Measurements from ENCODE around the gene BPGM.

The BPGM gene

GRCh38 chr7:134699021-134699818, 52.6 kb downstream of the BPGM start:
- DNase-seq, result no peak

GRCh38 chr7:134699899-134700298, 53.2 kb downstream of the BPGM start:
- no peak for DNase-seq

GRCh38 chr7:134701272-134701671, 54.6 kb downstream of the BPGM start:
- DNase-seq, result peak; percentile 56

GRCh38 chr7:134702366-134703240, 56.0 kb downstream of the BPGM start:
- no peak for DNase-seq

GRCh38 chr7:134703241-134703594, 56.6 kb downstream of the BPGM start:
- DNase-seq, result no peak

GRCh38 chr7:134703782-134704181, 57.1 kb downstream of the BPGM start:
- no peak for DNase-seq

DNA sequence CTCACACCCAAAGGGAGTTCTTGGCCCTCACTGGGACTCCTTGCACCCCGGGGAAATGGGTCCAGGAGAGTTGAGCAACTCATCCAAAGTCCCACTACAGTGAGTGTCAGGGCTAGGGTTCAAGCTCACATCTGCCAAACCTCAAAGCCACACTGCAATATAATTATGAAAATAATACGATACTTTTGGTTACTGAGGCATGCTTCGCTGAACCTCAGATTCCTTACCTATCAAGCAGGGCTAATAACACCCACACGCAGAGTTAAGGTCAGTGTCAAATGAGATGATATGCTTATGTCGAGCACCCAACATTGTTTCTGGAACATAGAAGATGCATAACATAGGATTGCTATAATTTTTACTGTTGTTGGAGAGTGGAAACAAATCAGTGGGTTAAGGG, 58.2 kb downstream of the BPGM start:
- no peak for DNase-seq

GRCh38 chr7:134705716-134706115, 59.1 kb downstream of the BPGM start:
- no peak for DNase-seq

- no peak for DNase-seq
These were observed 59.8 kb downstream of the BPGM start for GRCh38 chr7:134706468-134706867.

- no peak for DNase-seq
These were observed 61.2 kb downstream of the BPGM start for GRCh38 chr7:134707663-134708378.

DNA sequence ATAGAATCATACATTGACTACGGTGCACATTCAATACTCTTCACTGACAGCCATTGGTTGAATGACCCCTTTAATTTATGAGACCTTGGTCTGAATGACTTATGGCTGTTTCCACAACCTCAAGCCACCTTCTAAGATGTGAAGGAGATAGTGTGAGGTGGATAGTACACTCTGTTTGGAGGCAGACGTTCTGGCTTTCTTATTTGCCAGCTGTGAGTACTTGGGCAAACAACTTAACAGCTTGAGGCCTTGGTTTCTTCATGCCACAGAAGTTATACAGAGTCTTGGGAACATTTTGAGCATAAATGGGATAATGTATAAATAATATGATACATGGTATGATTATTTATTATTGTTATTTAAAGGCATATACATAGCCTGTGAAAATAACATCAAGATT, 62.0 kb downstream of the BPGM start:
- no peak for DNase-seq

DNA sequence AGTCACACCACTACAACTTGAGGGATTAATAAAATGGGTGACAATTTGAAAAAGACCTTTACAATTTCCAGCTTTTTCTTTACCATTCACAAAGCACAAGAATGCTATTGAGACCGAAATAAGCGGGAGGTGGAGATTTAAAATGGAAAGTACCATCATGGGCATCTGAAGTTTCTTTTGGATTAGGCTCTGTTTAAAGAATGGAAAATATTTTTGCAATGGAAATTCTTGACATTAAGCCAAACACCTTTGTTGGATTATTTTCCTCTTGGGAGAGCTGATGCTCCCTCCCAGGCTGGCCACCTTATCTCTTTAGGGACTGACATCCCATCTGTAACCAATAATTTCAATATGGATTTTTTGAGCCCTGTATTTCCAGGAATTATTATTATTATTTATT, 62.5 kb downstream of the BPGM start:
- DNase-seq, result no peak

- DNase-seq, result no peak
These were observed 63.8 kb downstream of the BPGM start for GRCh38 chr7:134710511-134710853.

- DNase-seq, result peak; percentile 64
These were observed 64.4 kb downstream of the BPGM start for GRCh38 chr7:134710854-134711624.

DNA sequence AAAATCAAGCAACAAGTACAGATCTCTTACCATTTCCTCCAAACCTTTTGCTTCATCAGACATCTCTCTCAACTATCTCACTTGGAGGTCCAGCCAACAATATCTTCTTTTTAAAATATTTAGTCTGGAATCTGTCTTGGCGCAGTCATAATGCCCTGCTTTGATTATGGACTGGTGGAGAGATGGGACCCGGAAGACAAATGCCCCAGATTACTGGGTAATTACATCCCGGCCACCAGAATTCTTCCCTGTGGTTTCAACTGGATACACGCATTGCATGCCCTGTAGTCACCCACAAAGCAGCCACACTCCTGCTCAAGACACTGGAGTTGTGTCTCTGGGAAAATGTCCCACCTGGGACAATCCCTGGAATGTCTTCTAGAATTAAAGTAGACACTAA, 65.5 kb downstream of the BPGM start:
- DNase-seq, result no peak

GRCh38 chr7:134714470-134715205, 68.0 kb downstream of the BPGM start:
- DNase-seq, result no peak

GRCh38 chr7:134718211-134718875, 71.7 kb downstream of the BPGM start:
- no peak for DNase-seq

- DNase-seq, result no peak
These were observed 73.7 kb downstream of the BPGM start for GRCh38 chr7:134720091-134720935.

- no peak for DNase-seq
These were observed 74.5 kb downstream of the BPGM start for GRCh38 chr7:134721171-134721570.

GRCh38 chr7:134722786-134723322, 76.2 kb downstream of the BPGM start:
- DNase-seq, result no peak

All from CD4-positive, alpha-beta T cell treated with Interleukin-17A for 1 hour (primary cell).